VCaP (cell line): ENCODE measurements around the gene PODN.
A peak's percentile ranks its signal among the peaks of the same experiment; 100 is the strongest.

Experiments used
- H3K27ac ChIP-seq: fragments of 450-650 bp; 2 replicates; pipeline ENCODE4 v1.5.1; 2017
- TF ChIP-seq, protein P1 (sequence below): fragments of 450-650 bp; conservative IDR thresholded peaks from 2 replicates; pipeline ENCODE4 v1.5.1; 2017; ENCODE audit warnings: mild to moderate bottlenecking, moderate library complexity

The PODN gene

DNA sequence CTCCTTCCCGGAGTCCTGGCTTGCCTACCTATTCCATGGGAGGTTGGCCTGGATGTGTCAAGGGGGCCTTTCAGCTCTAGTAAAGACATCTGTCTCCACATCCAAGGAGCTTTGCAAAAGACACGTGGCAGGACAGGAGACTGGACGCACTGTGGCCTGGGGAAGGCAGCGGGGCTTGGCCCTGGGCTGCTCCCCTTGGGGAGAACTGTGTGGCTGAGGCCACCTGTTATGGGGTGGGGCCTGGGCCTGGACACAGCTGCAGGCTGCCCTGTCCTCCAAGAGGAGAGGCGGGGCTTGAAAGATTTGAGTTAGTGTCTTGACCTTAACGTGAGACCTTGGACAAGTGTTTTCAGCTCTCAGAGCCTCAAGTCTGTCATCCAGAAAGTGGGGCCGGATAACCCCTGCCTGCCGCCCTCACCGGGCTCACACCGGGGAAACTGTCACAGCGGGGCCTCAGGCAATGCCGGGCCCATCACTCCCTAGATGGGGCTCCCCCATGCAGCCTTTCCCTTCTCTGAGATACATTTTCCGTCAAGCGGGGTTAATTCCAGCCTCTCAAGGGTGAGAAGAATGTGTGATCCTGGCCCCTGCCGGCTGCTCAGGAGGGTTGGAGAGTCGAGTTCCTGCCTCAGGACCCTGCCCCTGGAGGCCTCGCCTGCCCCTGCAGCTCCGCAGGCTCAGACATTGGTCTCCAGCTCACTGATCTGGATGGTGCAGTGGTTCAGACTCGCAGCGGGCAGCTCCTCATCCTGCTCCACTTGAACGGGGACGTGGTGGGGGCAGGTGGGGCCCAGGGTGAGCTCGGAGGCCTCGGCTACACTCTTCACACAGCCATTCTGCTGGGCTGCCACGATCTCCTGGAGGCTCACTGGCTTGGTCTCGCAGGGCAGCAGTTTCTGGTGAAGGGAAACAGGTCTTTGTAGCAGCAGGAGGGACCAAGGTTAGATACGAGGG, 25.6 kb downstream of the PODN start:
- H3K27ac ChIP-seq: peak overlapping the region; percentile 65
- TF ChIP-seq, protein P1, sequence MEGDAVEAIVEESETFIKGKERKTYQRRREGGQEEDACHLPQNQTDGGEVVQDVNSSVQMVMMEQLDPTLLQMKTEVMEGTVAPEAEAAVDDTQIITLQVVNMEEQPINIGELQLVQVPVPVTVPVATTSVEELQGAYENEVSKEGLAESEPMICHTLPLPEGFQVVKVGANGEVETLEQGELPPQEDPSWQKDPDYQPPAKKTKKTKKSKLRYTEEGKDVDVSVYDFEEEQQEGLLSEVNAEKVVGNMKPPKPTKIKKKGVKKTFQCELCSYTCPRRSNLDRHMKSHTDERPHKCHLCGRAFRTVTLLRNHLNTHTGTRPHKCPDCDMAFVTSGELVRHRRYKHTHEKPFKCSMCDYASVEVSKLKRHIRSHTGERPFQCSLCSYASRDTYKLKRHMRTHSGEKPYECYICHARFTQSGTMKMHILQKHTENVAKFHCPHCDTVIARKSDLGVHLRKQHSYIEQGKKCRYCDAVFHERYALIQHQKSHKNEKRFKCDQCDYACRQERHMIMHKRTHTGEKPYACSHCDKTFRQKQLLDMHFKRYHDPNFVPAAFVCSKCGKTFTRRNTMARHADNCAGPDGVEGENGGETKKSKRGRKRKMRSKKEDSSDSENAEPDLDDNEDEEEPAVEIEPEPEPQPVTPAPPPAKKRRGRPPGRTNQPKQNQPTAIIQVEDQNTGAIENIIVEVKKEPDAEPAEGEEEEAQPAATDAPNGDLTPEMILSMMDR: no peak

DNA sequence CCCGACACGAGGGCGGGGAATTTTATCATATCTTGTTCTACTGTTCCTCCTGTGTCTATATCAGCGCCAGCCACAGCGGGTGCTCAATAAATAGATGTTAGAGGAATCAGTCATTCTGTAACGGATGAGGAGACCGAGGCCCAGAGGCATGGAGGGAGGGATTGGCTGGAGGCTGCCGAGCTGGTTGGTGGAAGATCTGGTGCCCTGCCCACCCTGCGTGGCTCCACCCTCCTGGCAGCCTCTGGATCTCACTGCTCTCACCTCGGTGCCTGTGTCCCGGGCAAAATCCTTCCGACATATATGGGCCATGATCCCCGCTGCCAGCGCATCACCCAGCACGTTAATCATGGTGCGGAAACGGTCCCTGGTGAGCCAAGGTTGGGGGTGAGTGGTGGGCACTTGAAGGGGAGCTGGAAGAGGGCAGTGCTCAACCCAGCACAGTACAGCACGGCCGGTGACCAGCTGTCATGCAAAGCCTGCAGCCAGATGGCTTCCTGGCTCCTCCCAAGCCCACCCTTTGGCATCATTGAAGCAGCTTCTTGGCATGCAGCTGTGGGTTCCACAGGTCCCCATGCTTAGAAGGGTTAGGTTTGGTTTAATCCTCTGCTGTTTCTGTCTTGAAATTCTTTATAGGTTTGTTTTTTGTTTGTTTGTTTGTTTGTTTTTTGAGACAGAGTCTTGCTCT, 26.7 kb downstream of the PODN start:
- TF ChIP-seq, protein P1: no peak
- no peak overlapping the region for H3K27ac ChIP-seq

DNA sequence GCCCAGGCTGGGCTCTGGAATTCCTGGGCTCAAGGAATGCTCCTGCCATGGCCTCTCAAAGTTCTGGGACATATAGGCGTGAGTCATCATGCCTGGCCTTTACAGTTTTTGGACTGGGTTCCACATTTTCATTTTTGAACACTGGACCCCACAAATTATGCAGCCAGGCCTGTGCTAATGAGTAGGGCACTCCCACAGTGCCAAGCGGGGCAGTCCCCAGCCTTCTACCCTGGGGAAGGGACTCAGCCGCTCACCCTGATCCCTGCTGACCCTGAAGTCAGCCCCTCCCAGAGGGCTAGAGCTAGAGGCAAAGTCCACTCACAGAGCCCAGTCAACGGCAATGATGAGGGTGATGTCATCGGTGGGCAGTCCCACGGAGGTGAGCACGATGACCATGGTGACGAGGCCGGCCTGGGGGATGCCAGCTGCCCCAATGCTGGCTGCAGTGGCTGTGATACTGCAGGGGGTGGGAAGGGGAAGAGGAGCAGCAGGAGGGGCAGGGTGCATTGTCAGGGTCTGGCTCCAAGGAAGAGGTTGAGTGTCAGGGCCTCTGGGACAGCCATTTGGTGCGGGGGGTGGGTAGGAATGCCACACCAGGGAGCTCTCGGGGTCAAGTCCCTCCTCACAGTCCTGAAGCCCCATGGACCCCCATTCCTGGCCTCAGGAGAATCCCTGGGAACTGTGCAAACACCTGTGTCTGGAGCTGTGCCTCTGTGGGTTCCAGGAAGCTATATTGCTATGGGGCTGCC, 27.6 kb downstream of the PODN start:
- no peak overlapping the region for H3K27ac ChIP-seq
- TF ChIP-seq, protein P1: no peak

DNA sequence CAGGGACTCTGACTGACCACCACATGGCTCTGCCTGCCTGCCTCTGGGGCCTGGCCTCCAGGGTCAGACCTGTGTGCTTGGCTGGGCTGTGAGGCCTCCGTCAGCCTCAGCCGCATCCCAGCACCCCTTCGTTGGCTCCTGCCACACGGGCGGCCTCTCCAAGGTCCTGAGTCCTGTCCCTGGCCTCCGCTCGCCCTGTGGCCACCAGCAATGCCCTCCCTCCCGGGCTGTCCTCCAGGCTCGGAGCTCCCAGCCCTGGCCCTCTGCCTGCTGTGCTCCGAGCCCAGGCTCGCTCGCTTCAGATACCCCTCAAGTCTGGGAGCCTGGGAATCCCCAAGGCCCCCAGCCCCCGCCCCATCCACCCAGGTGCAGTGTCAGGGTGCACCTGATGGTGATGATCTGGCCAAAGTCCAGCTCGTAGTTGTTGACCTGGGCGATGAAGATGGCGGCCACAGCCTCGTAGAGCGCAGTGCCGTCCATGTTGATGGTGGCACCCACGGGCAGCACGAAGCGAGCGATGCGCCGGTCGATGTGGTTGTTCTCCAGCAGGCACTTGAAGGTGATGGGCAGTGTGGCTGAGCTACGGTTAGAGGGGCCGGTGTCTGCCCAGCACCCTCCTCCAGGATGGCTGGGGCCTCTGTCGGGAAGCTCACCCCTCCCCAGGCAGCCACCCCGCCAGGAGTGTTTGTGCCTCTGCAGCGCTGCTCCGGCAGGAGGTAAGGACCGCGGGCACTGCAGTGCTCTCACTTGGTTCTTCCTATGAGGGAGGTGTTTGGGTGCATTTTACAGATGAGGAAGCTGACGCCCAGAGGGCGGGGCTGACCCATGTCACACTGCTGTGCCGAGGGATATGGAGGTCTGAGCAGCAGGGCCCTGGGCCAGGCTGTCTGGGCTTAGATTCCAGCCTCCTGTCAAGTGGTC, 28.5 kb downstream of the PODN start:
- TF ChIP-seq, protein P1: no peak
- H3K27ac ChIP-seq: peak overlapping the region; percentile 54; the same call in 1 of the 2 replicates

DNA sequence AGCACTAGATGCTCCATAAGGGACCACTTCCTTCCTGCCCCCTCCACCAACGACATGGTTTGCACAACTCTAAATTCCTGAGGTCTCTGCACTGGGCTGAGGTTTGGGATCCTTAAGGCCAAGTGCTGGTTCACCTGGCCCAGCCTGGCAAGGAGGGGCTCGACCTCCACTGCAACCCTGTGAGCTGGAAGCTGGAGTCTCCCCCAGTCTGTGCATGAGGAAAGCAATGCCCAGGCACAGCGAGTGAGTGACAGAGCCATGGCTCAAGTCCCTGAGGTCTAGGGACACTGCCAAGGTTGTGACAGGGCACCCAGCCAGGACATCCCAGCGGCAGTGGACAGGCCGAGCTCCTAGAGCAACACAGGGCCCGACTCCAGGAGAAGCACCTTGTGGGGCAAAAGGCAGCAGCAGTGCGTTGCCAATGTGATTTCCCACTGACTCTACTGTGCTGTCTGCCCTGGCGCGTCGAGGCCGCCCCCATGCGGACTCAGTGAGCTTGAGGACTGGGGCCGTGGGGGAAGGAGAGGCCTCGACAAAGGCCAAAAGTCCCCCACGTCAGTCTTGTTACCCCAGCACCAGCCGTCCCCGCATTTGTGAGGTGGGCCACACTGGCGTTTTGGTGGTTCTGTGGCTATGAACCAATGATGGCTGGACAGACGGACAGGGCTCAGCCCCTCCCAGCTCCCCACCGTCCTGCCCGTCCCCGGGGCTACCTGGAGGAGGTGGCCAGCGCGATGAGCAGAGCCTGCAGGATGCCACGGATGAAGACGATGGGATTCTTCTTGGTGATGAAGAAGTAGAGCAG, 30.0 kb downstream of the PODN start:
- TF ChIP-seq, protein P1: no peak
- peak overlapping the region; percentile 54 for H3K27ac ChIP-seq

DNA sequence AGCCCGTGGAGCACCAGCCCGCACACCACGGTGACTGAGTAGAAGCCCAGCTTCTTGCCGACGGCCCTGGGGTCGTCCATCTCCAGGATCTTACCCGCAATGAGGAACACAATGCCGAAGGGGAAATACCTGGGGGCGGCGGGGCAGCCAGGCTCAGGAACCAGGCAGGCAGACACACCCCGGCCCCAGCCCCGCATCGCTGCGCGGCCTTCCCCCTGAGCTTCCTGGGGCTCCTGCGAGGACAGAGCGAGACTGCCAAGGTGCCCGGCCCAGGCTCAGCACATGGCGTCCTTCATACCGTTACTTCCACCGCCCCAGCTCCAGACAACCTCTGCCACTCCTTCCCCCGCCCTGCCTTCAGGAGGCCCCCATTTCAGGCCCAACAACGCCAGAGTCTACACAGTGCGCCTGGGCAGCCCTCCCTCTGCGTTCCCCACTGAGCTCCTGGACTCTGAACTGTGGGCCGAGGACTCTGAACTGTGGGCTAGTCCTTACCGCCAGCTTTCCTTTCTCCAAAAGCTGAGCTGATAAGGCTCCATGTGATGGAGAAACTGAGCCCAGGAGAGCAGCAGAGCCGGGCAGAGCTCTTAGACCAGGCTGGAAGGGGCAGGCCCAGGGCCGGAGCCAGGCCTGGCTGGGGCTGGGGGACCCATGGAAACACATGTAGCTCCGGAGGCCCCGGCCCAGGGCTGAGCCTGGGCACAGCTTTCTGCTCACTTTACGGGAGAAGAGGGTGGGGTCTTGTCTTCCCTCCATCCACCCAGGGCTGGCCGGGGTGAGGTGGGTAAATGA, 30.8 kb downstream of the PODN start:
- TF ChIP-seq, protein P1: no peak

More for the DNA sequence above, 30.8 kb downstream of the PODN start:
- peak overlapping the region; percentile 54; the same call in 1 of the 2 replicates for H3K27ac ChIP-seq
